ENCODE results near the gene FOXB2. TPM values are rescaled to one million over a fixed set of nuclear protein-coding genes. Genes with fewer than 3 reads are reported as not detected.
"Not testable (repeated sequence)": the region's sequence is repeated elsewhere in the genome, so short reads cannot be mapped to it uniquely, and the experiment has no call there.

Gene FOXB2
- total RNA-seq, 2 donors from 2014 or later: not detected

DNA sequence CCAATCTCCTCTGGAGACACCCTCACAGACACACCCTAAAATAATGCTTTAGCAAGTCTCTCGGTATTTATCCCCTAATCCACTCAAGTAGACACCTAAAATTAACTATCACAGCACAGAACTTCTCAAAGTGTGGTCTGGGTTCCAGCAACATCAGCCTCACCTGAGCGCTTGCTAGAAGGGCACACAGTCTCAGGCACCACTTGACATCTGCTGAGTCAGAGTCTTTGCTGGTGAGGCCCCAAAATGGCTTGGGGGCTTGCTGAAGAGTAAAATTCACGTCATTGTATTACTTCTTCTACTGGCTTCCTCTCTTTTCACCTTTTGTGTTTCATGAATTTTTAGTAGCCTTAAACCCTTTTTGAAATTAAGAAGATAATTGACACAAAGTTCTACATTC lies 9.0 kb downstream of the FOXB2 start:
- no peak for DNase-seq (ENCODE audit: low spot score)
- Histone ChIP-seq H3K4me1 (no peaks in the 10 kb centered on the region), H3K4me3 (no peak overlapping the region), H3K36me3 (no peaks in the 10 kb centered on the region), H3K27me3 (peaks cover 2 to 5% of the 10 kb centered on the region in 2 donors), H3K27ac (no peak overlapping the region), H3K9me3 (no peaks in the 10 kb centered on the region)
- TF ChIP-seq, protein P1, sequence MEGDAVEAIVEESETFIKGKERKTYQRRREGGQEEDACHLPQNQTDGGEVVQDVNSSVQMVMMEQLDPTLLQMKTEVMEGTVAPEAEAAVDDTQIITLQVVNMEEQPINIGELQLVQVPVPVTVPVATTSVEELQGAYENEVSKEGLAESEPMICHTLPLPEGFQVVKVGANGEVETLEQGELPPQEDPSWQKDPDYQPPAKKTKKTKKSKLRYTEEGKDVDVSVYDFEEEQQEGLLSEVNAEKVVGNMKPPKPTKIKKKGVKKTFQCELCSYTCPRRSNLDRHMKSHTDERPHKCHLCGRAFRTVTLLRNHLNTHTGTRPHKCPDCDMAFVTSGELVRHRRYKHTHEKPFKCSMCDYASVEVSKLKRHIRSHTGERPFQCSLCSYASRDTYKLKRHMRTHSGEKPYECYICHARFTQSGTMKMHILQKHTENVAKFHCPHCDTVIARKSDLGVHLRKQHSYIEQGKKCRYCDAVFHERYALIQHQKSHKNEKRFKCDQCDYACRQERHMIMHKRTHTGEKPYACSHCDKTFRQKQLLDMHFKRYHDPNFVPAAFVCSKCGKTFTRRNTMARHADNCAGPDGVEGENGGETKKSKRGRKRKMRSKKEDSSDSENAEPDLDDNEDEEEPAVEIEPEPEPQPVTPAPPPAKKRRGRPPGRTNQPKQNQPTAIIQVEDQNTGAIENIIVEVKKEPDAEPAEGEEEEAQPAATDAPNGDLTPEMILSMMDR (IDR thresholded peaks at IDR 0.05): no peak

DNA sequence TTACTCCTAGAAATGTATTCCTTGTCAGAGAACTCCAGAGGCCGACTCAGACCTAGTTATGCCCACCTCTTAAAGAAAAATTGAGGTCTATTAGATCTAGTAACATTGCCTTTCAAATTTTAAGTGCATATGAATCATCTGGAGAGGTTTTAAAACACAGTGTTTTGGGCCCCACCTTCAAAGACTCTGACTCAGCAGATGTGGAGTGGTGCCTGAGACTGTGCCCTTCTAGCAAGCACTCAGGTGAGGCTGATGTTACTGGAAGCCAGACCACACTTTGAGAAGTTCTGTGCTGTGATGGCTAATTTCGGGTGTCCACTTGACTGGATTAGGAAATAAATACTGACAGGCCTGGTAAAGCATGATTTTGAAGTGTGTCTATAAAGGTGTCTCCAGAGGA lies 10.6 kb downstream of the FOXB2 start:
- no peaks in the 10 kb centered on the region for H3K9me3 ChIP-seq
- TF ChIP-seq, protein P1 (IDR thresholded peaks at IDR 0.05): no peak
- no peaks in the 10 kb centered on the region for H3K36me3 ChIP-seq
- no peak for DNase-seq (ENCODE audit: low spot score)
- H3K4me1 ChIP-seq: no peaks in the 10 kb centered on the region
- no peak overlapping the region for H3K4me3 ChIP-seq
- no peaks in the 10 kb centered on the region for H3K27me3 ChIP-seq
- no peak overlapping the region for H3K27ac ChIP-seq

DNA sequence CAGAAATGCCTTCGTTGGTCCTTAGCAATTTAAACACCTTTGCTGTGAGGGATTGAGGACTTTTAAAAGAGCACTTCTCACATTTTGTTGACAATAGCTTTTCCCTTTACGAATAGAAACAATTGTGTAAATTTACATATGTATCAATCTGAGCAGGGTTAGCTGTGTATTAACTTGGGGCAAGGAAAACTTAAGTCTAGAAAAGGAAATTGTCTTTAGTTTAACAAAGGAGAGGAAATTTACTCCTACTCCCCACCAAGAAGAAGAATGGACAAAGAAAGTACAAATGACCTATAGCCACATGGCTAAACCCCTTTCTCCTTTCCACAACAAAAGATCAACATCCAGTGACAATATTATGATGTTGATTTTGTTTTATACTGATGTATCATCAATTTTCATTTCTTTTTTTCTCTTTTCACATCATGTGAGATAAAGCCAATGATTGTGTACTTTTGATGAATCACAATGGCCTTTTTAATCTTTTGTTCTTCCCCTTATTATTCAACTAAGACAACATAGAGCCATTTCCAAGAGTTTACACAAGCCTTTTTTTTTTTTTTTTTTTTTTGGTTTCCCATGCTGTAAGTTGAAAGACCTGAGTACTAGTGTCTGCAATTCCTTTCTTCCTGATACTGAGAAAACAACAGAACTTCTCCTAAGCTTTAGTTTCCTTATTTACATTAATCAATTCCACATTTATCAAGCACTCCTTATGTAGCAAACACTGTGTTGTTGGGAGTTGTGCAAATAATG lies 19.0 kb downstream of the FOXB2 start:
- Histone ChIP-seq H3K4me3 (no peak overlapping the region), H3K36me3 (no peaks in the 10 kb centered on the region), H3K4me1 (no peaks in the 10 kb centered on the region), H3K9me3 (no peaks in the 10 kb centered on the region), H3K27me3 (no peaks in the 10 kb centered on the region), H3K27ac (no peak overlapping the region)
- TF ChIP-seq, protein P1 (IDR thresholded peaks at IDR 0.05): no peak
- DNase-seq (ENCODE audit: low spot score): no peak

DNA sequence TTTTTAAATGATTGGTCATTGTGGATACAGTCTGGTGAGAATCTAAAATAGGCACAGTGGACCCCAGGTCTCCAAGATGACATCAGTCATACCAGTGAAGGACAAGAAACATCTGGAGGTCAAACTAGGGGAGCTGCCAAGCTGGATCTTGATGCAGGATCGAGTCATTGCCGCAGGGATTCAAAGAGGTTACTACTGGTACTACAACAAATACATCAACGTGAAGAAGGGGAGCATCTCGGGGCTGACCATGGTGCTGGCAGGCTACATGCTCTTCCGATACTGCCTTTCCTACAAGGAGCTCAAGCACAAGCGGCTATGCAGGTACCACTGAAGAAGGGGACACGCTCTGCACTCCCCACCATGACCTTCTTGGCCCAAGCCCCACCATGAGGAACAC lies 20.9 kb downstream of the FOXB2 start:
- no peak for DNase-seq (ENCODE audit: low spot score)
- H3K4me3 ChIP-seq: no peak overlapping the region
- no peaks in the 10 kb centered on the region for H3K27me3 ChIP-seq
- H3K9me3 ChIP-seq: no peaks in the 10 kb centered on the region
- H3K4me1 ChIP-seq: no peaks in the 10 kb centered on the region
- no peak overlapping the region for H3K27ac ChIP-seq
- TF ChIP-seq, protein P1 (IDR thresholded peaks at IDR 0.05): no peak
- no peaks in the 10 kb centered on the region for H3K36me3 ChIP-seq

DNA sequence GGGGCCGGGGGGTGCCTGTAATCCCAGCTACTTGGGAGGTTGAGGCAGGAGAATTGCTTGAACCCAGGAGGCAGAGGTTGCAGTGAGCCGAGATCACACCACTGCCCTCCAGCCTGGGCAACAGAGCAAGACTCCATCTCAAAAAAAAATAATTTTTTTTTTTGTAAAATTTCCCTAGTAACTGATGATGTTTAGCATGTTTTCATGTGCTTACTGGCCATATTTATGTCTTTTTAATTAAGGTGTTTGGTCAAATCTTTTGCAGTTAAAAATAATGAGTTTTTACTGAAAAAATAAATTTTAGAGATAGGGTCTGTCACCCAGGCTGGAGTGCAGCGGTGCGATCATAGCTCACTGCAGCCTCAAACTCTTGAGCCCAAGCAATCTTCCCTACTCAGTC lies 24.3 kb downstream of the FOXB2 start:
- not testable (repeated sequence) for H3K4me1 ChIP-seq; H3K4me3 ChIP-seq; DNase-seq (ENCODE audit: low spot score); H3K9me3 ChIP-seq; H3K27ac ChIP-seq; H3K27me3 ChIP-seq; H3K36me3 ChIP-seq

DNA sequence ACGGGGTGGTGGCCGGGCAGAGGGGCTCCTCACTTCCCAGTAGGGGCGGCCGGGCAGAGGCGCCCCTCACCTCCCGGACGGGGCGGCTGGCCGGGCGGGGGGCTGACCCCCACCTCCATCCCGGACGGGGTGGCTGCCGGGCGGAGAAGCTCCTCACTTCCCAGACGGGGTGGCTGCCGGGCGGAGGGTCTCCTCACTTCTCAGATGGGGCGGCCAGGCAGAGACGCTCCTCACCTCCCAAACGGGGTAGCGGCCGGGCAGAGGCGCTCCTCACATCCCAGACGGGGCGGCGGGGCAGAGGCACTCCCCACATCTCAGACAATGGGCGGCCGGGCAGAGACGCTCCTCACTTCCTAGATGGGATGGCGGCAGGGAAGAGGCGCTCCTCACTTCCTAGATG lies 41.2 kb downstream of the FOXB2 start:
- H3K36me3 ChIP-seq; H3K27me3 ChIP-seq; H3K4me3 ChIP-seq; H3K4me1 ChIP-seq; H3K27ac ChIP-seq; H3K9me3 ChIP-seq; DNase-seq (ENCODE audit: low spot score): not testable (repeated sequence)

DNA sequence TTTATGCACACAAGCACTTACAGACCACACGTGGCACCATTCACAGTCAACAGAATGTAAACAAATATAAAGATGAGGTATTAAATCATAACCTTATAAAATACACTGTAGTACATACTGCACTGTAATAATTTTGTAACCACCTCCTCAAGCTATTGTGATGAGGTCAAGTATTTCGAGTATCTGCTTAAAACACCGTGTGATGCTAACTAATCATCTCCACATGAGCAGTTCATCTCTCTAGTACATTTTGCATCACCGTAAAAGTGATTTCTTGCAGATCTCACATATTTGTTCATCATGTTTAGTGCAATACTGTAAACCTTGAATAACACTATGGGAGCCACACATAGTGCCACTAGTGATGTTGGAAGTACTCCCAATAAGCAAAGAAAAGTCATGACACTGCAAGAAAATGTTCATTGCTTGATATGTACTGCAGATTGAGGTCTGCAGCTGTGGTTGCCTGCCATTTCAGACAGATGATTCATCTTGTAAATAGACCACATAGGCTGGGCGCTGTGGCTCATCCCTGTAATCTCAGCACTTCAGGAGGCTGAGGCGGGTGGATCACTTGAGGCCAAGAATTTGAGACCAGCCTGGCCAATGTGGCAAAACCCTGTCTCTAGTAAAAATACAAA lies 44.3 kb downstream of the FOXB2 start:
- Histone ChIP-seq H3K4me3 (no peak overlapping the region), H3K27ac (no peak overlapping the region), H3K9me3 (no peaks in the 10 kb centered on the region), H3K4me1 (no peaks in the 10 kb centered on the region), H3K27me3 (no peaks in the 10 kb centered on the region), H3K36me3 (no peaks in the 10 kb centered on the region)
- TF ChIP-seq, protein P1 (IDR thresholded peaks at IDR 0.05): no peak
- no peak for DNase-seq (ENCODE audit: low spot score)

All from right atrium auricular region (tissue), 2 donors.